Stomach smooth muscle (tissue), 2 donors: ENCODE measurements around the gene CEP57L1.

ENCODE experiments used
- H3K27ac ChIP-seq: one replicate; pipeline ENCODE4 v1.7.0; 2013; ENCODE audit warnings: mild to moderate bottlenecking, low read length, inconsistent platforms
- H3K27me3 ChIP-seq, 2 donors: one replicate each; pipeline ENCODE4 v1.7.0; 2013; ENCODE audit warnings: low read length in 2 of 2; ENCODE audit not compliant: insufficient read depth in 2 of 2, control insufficient read depth in 1 of 2
- H3K36me3 ChIP-seq, 2 donors: one replicate each; pipeline ENCODE4 v1.7.0; 2013; ENCODE audit warnings: low read length in 2 of 2; ENCODE audit not compliant: control insufficient read depth in 2 of 2, insufficient read depth in 2 of 2
- H3K4me1 ChIP-seq: one replicate; pipeline ENCODE4 v1.7.0; 2013; ENCODE audit warnings: low read length; ENCODE audit not compliant: control insufficient read depth, insufficient read depth
- H3K4me3 ChIP-seq, 2 donors: one replicate each; pipeline ENCODE4 v1.7.0; 2013; ENCODE audit warnings: low read length in 2 of 2
- H3K9ac ChIP-seq, 2 donors: one replicate each; pipeline ENCODE4 v1.7.0; 2013; ENCODE audit warnings: low read length in 2 of 2, mild to moderate bottlenecking in 1 of 2
- H3K9me3 ChIP-seq, 2 donors: one replicate each; pipeline ENCODE4 v1.7.0; 2013; ENCODE audit warnings: low read length in 2 of 2; ENCODE audit not compliant: control insufficient read depth in 2 of 2
- donor health status: healthy.
- donor health status: Pancreatic carcinoma.

The CEP57L1 gene

GRCh38 chr6:109192865-109193264 lies 97.6 kb downstream of the CEP57L1 start:
- H3K27me3 ChIP-seq = no peaks in the 10 kb centered on the region
- H3K4me3 ChIP-seq = no peak overlapping the region
- no peak overlapping the region for H3K9ac ChIP-seq

GRCh38 chr6:109194880-109195279 lies 99.6 kb downstream of the CEP57L1 start:
- Histone ChIP-seq H3K4me1 (no peaks in the 10 kb centered on the region), H3K27me3 (no peaks in the 10 kb centered on the region), H3K4me3 (no peak overlapping the region), H3K27ac (no peak overlapping the region), H3K9ac (no peak overlapping the region), H3K9me3 (no peaks in the 10 kb centered on the region), H3K36me3 (no peaks in the 10 kb centered on the region)

More at GRCh38 chr6:109192865-109193264, 97.6 kb downstream of the CEP57L1 start:
- H3K27ac ChIP-seq = no peak overlapping the region
- no peaks in the 10 kb centered on the region for H3K9me3 ChIP-seq
- H3K36me3 ChIP-seq = no peaks in the 10 kb centered on the region
- no peaks in the 10 kb centered on the region for H3K4me1 ChIP-seq

DNA sequence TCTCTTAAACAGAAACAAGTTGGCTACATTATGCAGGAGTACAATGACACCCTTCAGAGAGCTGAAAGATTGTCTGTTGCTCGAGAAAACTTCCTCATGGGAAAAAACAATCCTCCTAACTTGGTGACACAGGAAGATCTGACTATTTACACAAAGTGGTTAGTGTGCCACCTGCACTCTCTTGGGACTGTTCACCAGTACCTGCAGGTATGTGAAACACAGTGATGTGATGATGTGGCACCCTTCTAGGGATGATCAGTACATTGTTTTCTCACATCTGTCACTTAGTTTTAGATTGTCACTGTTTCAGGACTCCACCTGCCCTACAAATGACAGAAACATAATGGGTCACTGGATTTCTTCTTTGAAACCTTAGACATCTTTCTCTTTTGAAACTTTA lies 101.8 kb downstream of the CEP57L1 start:
- Histone ChIP-seq H3K36me3 (no peaks in the 10 kb centered on the region), H3K9me3 (no peaks in the 10 kb centered on the region), H3K4me1 (no peaks in the 10 kb centered on the region), H3K9ac (no peak overlapping the region), H3K27me3 (no peaks in the 10 kb centered on the region), H3K27ac (no peak overlapping the region), H3K4me3 (no peak overlapping the region)

DNA sequence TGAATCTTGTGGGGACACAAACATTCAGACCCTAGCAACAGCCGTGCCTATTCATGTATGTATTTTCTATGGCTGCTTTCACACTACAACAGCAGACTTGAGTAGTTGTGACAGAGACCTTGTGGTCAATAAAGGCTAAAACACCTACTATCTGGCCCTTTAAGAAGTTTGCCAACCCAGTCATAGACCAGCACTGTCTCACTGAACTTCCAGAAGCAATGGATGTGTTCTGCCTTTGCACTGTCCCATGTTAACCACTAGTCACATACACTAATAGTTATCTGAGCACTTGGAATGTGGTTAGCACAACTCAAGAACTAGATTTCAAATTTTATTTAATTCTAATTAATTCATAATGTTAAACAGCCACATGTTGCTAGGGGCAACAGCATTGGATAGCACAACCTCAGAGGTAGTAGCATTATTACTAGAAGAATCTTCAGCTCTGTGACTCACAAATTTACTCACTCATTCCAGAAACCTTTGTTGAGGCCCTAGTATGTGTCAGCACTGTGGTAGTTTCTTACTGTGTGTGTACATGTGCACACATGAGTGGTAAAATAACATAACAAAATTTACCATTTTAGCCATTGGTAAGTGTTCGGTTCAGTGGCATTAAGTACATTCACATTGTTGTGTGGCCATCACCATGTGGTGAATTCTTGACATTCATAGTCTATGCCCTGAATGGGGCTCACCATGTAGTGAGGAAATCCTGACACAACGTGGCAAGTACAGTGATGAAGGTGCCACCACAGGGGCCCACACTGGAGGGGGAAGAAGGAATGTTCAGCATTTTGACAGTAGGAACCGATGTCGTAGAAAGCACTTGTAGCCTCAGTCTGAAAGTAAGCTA lies 107.3 kb downstream of the CEP57L1 start:
- Histone ChIP-seq H3K4me3 (no peak overlapping the region), H3K27me3 (no peaks in the 10 kb centered on the region), H3K36me3 (no peaks in the 10 kb centered on the region), H3K4me1 (no peaks in the 10 kb centered on the region), H3K9me3 (no peaks in the 10 kb centered on the region), H3K27ac (no peak overlapping the region), H3K9ac (no peak overlapping the region)

DNA sequence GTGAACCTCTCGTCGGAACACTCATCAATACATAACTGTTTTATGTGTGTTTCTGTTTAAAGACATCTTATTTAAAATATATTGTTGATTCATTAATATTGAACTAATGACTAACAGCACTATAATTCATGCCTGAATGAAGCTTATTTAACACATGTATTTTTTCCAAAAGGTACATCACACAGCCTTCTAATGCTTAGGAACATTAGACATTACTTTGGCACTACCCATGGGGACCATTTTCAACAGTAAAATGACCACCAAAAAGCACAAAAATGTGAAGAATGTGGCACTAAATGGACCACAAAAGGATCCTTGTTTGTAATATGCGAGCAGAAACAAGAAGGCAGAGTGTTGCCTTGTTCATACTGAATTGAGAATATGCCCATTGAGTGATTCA lies 109.2 kb downstream of the CEP57L1 start:
- Histone ChIP-seq H3K4me1 (no peaks in the 10 kb centered on the region), H3K9me3 (no peaks in the 10 kb centered on the region), H3K27me3 (no peaks in the 10 kb centered on the region), H3K27ac (no peak overlapping the region), H3K4me3 (no peak overlapping the region), H3K36me3 (no peaks in the 10 kb centered on the region), H3K9ac (no peak overlapping the region)

DNA sequence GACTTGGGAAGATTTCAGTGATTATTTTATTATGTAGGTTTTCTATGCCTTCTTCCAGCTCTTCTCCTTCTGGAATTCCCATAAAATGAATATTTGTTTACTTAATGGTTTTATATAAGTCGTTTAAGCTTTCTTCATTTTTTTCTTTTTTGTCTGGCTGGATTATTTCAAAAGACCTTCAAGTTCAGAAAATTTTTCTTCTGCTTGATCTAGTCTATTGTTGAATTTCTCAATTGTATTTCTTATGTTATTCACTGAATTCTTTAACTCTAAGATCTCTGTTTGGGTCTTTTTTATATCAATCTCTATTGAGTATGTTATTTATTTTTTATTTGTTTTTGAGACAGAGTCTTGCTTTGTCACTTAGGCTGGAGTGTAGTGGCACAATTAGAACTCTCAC lies 117.4 kb downstream of the CEP57L1 start:
- no peak overlapping the region for H3K4me3 ChIP-seq
- no peaks in the 10 kb centered on the region for H3K27me3 ChIP-seq
- H3K36me3 ChIP-seq = no peaks in the 10 kb centered on the region
- H3K27ac ChIP-seq = no peak overlapping the region
- H3K4me1 ChIP-seq = no peaks in the 10 kb centered on the region
- no peak overlapping the region for H3K9ac ChIP-seq
- no peaks in the 10 kb centered on the region for H3K9me3 ChIP-seq
